Prostate gland (tissue), 2 donors: Measurements from ENCODE around the gene BBOF1. TPM values are rescaled to one million over a fixed set of nuclear protein-coding genes. Genes with fewer than 3 reads are reported as not detected.

ENCODE experiments used
- DNase-seq: peaks from one replicate; pipeline ENCODE4 v3.0.0-alpha.2; 2019; ENCODE audit warnings: low spot score
- H3K27ac ChIP-seq, 2 donors: fragments of 200-600 bp; sonication (generic); 2 replicates each; pipeline ENCODE4 v1.5.1; 2017 to 2019
- H3K27me3 ChIP-seq: fragments of 200-600 bp; sonication (generic); replicated peaks from 2 replicates; pipeline ENCODE4 v1.5.1; 2019; ENCODE audit not compliant: insufficient read depth
- H3K36me3 ChIP-seq, 2 donors: fragments of 200-600 bp; sonication (generic); 1 replicate in 1 of 2; 2 replicates in 1 of 2; pipeline versions ENCODE4 v1.5.1 to v1.8.1; 2017 to 2019
- H3K4me1 ChIP-seq: fragments of 200-600 bp; sonication (generic); replicated peaks from 2 replicates; pipeline ENCODE4 v1.5.1; 2019
- H3K4me3 ChIP-seq, 2 donors: fragments of 200-600 bp; sonication (generic); 2 replicates each; pipeline ENCODE4 v1.5.1; 2017 to 2019
- H3K9me3 ChIP-seq: fragments of 200-600 bp; sonication (generic); 2 replicates; pipeline ENCODE4 v1.5.1; 2017
- CTCF ChIP-seq, 4 experiments: fragments of 200-600 bp in 2 of 4; fragments of 450-650 bp in 2 of 4; sonication (generic) in 2 of 4; IDR thresholded peaks; 1 replicate in 3 of 4; 2 replicates in 1 of 4; pipeline ENCODE4 v1.5.1; 2016 to 2019; ENCODE audit warnings: antibody characterized with exemption in 4 of 4, mild to moderate bottlenecking in 2 of 4, moderate library complexity in 2 of 4
- POLR2A ChIP-seq: fragments of 450-650 bp; IDR thresholded peaks from one replicate; pipeline ENCODE4 v1.6.1; 2016; ENCODE audit warnings: antibody characterized with exemption, mild to moderate bottlenecking
- POLR2AphosphoS5 ChIP-seq: sonication (generic); formaldehyde crosslinking; IDR thresholded peaks from one replicate; pipeline ENCODE4 v1.6.1; 2017; ENCODE audit warnings: antibody characterized with exemption
- WGBS: methylation state at CpG from one replicate; pipeline ENCODE4 v1.1.5; 2018; 5-methylcytosine and 5-hydroxymethylcytosine counted together
- intact Hi-C: fragments of 100-400 bp; cut with DNase I; formaldehyde crosslinking; loops from one replicate; pipeline ENCODE4 v1.14.2; 2022
- total RNA-seq, 2 donors: library from RNA; depleted of rRNA; stranded (reverse); fragments of >200 nt; gene quantifications; one replicate each; pipeline ENCODE4 v1.1.0, GENCODE V29; 2016

Gene BBOF1
- total RNA-seq, 2 donors from 2014 or later, result 3.6 to 5.9 TPM

- TF ChIP-seq POLR2AphosphoS5 (peak; percentile 93), CTCF (IDR thresholded peaks at IDR 0.05) (peak in 2 of 4 experiments; percentile 24 to 31), POLR2A (peak; percentile 98)
- Histone ChIP-seq H3K4me3 (peak within 1 kb of the TSS; percentile 64 to 92), H3K4me1 (no peaks in the 10 kb centered on the region), H3K27me3 (no peaks in the 10 kb centered on the region), H3K27ac (peak within 1 kb of the TSS; percentile 93 to 94), H3K9me3 (no peaks in the 10 kb centered on the region), H3K36me3 (no peaks in the 10 kb centered on the region)
- WGBS, result under 1% methylated on average over 46 of the region's 46 CpGs
- peak; percentile 100 for DNase-seq
- intact Hi-C loops, result no loop called here
Measured at GRCh38 chr14:74084277-74085046, 65.3 kb downstream of the BBOF1 start, which contains the start of the genes ALDH6A1 and LIN52. ALDH6A1 (minus strand) TSS chr14:74084453; CDS start chr14:74084394, 59 bp downstream. LIN52 (plus strand) TSS chr14:74084956; CDS start chr14:74084975, 19 bp downstream.

- TF ChIP-seq POLR2A (no peak), CTCF (IDR thresholded peaks at IDR 0.05) (no peak), POLR2AphosphoS5 (no peak)
- no peaks in the 10 kb centered on the region for H3K27me3 ChIP-seq
- H3K4me1 ChIP-seq, result no peaks in the 10 kb centered on the region
Measured at GRCh38 chr14:74085047-74085637, 66.0 kb downstream of the BBOF1 start.

GRCh38 chr14:74085828-74086227 lies 66.7 kb downstream of the BBOF1 start:
- WGBS, result 90% methylated on average over 1 of the region's 1 CpG
- Histone ChIP-seq H3K4me1 (no peaks in the 10 kb centered on the region), H3K27ac (no peak overlapping the region), H3K9me3 (no peaks in the 10 kb centered on the region), H3K27me3 (no peaks in the 10 kb centered on the region), H3K4me3 (peak overlapping the region in 1 of 2 donors; percentile 65), H3K36me3 (no peaks in the 10 kb centered on the region)
- intact Hi-C loops, result no loop called here
- no peak for DNase-seq
- TF ChIP-seq POLR2A (no peak), POLR2AphosphoS5 (no peak), CTCF (IDR thresholded peaks at IDR 0.05) (no peak)

More at GRCh38 chr14:74085047-74085637, 66.0 kb downstream of the BBOF1 start:
- no peak for DNase-seq
- no peaks in the 10 kb centered on the region for H3K36me3 ChIP-seq
- under 1% methylated on average over 26 of the region's 26 CpGs for WGBS
- intact Hi-C loops, result no loop called here
- peak overlapping the region; percentile 48 to 65 for H3K4me3 ChIP-seq
- H3K9me3 ChIP-seq, result no peaks in the 10 kb centered on the region
- peak overlapping the region; percentile 82 to 88 for H3K27ac ChIP-seq

- Histone ChIP-seq H3K4me3 (no peak overlapping the region), H3K4me1 (no peaks in the 10 kb centered on the region), H3K36me3 (no peaks in the 10 kb centered on the region), H3K27ac (no peak overlapping the region), H3K9me3 (no peaks in the 10 kb centered on the region), H3K27me3 (no peaks in the 10 kb centered on the region)
- TF ChIP-seq POLR2A (no peak), CTCF (IDR thresholded peaks at IDR 0.05) (no peak), POLR2AphosphoS5 (no peak)
- intact Hi-C loops, result no loop called here
- DNase-seq, result no peak
- 90% methylated on average over 8 of the region's 8 CpGs for WGBS
Measured at GRCh38 chr14:74089251-74090020, 70.3 kb downstream of the BBOF1 start.
